Tracheal epithelial cell (primary cell): ENCODE data around the gene AMH. TPM values are rescaled to one million over a fixed set of nuclear protein-coding genes. Genes with fewer than 3 reads are reported as not detected.

Experiments used
- total RNA-seq: library from RNA; depleted of rRNA; stranded (reverse); fragments of >200 nt; gene quantifications from 2 replicates; pipeline ENCODE4 v1.2.1, GENCODE V29; 2014

Gene AMH
- total RNA-seq = not detected in 2 replicates

GRCh38 chr19:2249010-2249866 lies at the start of gene AMH:
AMH (plus strand) TSS chr19:2249323; CDS start chr19:2249333, 10 bp downstream.

GRCh38 chr19:2236314-2237050 lies 12.6 kb upstream of the AMH start, which contains the start of the genes PLEKHJ1 and SF3A2:
PLEKHJ1 (minus strand) TSS chr19:2236329; CDS start chr19:2236248, 81 bp downstream.
SF3A2 (plus strand) TSS chr19:2236824; CDS start chr19:2243419, 6,595 bp downstream.

GRCh38 chr19:2255982-2256685 lies 7.0 kb downstream of the AMH start, which contains the start of gene JSRP1:
JSRP1 (minus strand) TSS chr19:2256417; CDS start chr19:2255314, 1,103 bp downstream.

DNA sequence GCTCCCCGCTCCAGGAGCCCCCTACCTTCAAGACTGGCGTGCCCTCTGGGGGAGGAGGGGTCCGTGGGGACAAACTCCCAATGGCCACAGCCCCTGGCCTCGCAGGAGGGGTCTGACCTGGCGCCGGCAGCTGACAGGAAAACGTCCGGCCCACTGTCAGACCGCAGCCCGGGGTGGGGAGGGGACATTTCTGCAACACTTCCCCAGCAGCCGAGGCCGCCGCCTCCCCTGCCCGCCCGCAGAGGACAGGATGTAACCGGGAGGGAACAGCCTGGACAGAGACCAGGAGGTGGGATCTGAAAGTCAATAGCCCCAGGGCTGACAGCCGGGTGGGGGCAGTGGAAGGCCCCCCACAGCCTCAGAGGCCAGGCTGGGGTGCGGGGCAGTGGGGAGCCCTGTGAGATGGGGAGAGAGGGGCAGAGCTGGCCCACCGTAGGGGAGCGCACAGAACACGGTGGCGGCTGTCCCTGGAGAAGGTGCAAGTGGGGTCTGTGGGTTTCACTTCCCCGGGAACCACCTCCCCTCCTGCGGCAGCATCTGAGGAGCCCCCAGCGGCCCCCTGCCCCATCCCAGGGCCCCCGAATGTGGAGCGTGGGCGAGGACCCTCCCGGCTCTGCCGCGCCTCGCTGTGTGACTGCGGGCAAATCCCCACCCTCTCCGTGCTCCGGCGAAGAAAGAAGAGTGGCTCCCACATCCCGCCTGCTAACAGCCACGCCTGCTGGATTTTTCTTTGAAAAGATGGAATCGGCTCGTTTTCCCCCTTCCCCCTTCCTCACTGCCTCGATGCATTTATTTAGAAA lies 33.1 kb downstream of the AMH start, which contains the start of gene PEAK3:
TSS of gene PEAK3 (minus strand) at position 114 of the 800 bp plus-strand sequence. CDS start 1,244 bp downstream, outside the sequence.

Other genes starting within 250 kb of the AMH start
- gene BTBD2, start 233.6 kb upstream of the AMH start, total RNA-seq = 48.4 and 54.5 TPM in 2 replicates
- gene MKNK2, start 198.1 kb upstream of the AMH start, total RNA-seq = 507 and 547 TPM in 2 replicates
- gene MOB3A, start 153.0 kb upstream of the AMH start, total RNA-seq = 37.3 and 39.3 TPM in 2 replicates
- 2.6 and 4.6 TPM in 2 replicates for gene IZUMO4, start 152.4 kb upstream of the AMH start, total RNA-seq
- 85.7 and 126 TPM in 2 replicates for gene AP3D1, start 97.8 kb upstream of the AMH start, total RNA-seq
- 4.8 and 9.4 TPM in 2 replicates for gene DOT1L, start 85.4 kb upstream of the AMH start, total RNA-seq
- 56.3 and 73.0 TPM in 2 replicates for gene PLEKHJ1, start 13.0 kb upstream of the AMH start, total RNA-seq
- gene SF3A2, start 12.5 kb upstream of the AMH start, total RNA-seq = 22.2 and 38.4 TPM in 2 replicates
- gene JSRP1, start 7.1 kb downstream of the AMH start, total RNA-seq = 0.72 TPM in 1 of 2 replicates, not detected in the other
- not detected in 2 replicates for gene PEAK3, start 32.9 kb downstream of the AMH start, total RNA-seq
- gene LINGO3, start 58.8 kb downstream of the AMH start, total RNA-seq = not detected in 2 replicates
- gene LSM7, start 79.3 kb downstream of the AMH start, total RNA-seq = 79.3 and 157 TPM in 2 replicates
- 12.4 and 15.7 TPM in 2 replicates for gene SPPL2B, start 79.4 kb downstream of the AMH start, total RNA-seq
- gene TMPRSS9, start 110.9 kb downstream of the AMH start, total RNA-seq = not detected in 2 replicates
- 35.4 and 39.2 TPM in 2 replicates for gene TIMM13, start 178.3 kb downstream of the AMH start, total RNA-seq
- 42.4 and 74.2 TPM in 2 replicates for gene LMNB2, start 207.6 kb downstream of the AMH start, total RNA-seq
- gene GADD45B, start 226.8 kb downstream of the AMH start, total RNA-seq = 12.8 and 29.6 TPM in 2 replicates